ENCODE measurements around the gene PIGL.

The PIGL gene

GRCh38 chr17:16354585-16354984 is 137.6 kb downstream of the PIGL start:
- DNase-seq: no peak

DNA sequence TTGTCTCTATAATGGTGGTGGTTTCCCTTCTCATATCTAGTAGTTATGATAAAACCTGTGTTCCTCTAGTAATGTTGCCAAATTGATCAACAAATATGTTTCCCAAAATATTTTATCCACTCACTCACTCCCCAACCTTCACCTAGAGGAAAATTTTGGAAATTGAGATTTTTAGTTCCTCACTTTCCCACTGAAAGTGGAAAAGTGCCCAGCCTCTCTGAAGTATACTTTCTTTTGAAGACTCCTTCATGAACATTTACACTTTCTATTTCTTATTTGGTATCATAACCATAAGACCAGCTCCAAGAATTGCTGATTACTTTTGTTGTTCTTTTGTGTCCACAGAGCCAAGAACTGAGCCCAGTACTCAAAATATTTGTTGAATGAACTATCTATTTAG is 141.4 kb downstream of the PIGL start:
- DNase-seq: no peak

- DNase-seq: no peak
Measured at GRCh38 chr17:16361874-16362273, 144.9 kb downstream of the PIGL start.

DNA sequence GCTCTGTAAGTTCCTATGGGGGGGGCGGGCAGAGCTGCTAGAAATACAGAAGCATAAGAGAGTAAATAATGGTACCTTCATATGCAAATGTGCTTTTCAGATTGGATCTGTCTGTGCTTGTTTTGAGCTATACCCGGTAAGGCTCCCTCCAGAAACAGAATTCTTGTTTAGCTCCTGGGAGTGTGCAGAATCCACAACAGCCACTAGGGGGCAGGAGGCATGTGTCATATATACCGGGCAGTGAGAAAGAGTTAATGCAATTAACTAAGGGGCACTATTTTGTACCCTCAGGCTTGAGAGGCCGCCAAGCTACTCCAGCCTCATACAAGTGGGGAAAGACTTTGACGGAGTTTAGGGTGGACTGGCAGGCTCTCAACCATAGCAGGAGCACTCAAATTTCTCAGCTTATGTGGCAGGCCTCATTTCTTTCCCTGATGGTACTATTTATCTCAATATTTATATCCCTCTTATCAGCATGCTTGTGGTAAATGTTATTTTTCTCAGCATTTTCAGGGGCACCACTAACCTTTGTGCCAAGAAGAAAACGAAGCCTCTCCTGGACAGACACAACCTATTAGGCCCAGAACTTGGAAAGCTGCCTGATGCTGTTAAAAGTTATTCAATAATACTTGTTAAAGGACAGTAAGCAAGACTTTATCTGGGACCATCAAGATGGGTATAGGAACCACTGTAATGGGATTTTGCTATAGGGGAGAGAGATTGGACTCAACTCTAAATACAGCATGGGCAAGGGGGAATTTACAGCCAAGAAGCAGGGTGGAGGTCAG is 146.9 kb downstream of the PIGL start:
- DNase-seq: peak; percentile 87

DNA sequence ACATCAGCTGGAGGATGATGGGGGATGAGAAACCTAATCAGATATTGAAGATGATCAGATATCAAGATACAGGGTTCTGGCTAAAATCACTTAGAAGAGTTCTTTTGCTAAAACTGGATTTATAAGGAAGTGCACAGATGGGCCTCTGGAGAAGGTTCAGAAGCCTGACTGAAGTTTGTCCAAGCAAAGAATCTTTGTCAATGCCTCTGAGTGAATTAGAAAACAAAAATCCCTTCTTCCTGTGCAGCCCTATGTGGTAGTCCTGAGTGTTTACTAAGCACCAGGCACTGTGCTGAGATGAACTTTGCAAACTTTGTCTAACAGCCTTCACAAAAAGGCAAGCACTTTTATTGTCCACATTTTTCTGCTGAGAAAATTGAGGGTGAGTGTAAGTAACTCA is 147.6 kb downstream of the PIGL start:
- no peak for DNase-seq

GRCh38 chr17:16371742-16372141 is 154.7 kb downstream of the PIGL start:
- DNase-seq: no peak

GRCh38 chr17:16374146-16374938 is 157.3 kb downstream of the PIGL start:
- DNase-seq: no peak

Measured in stimulated activated CD8-positive, alpha-beta memory T cell treated with anti-CD3 and anti-CD28 coated beads, Interleukin-4, amount 100 ng/mL, for 48 hours (primary cell).